ENCODE measurements around the gene ACKR2.

- TF ChIP-seq CTCF (IDR thresholded peaks at IDR 0.05; ENCODE audit: borderline replicate concordance, extremely low read depth, low read length, poor library complexity, severe bottlenecking) (no peak), EZH2 (IDR thresholded peaks at IDR 0.05; ENCODE audit: borderline replicate concordance, low read depth, low read length, severe bottlenecking) (no peak)
Observed at GRCh38 chr3:42880183-42880582, 70.9 kb downstream of the ACKR2 start.

Data from DND-41 (cell line).